Ishikawa (cell line): ENCODE results near the gene SNAP25.

Experiments
- CEBPB ChIP-seq: IDR thresholded peaks from 2 replicates; pipeline ENCODE4 v1.6.1; 2012
- CREB1 ChIP-seq: IDR thresholded peaks from 2 replicates; pipeline ENCODE4 v1.6.1; 2012; ENCODE audit warnings: low read depth
- EGR1 ChIP-seq: IDR thresholded peaks from 2 replicates; pipeline ENCODE4 v1.6.1; 2012
- EP300 ChIP-seq: IDR thresholded peaks from 2 replicates; pipeline ENCODE4 v1.6.1; 2012; ENCODE audit warnings: borderline replicate concordance
- FOXM1 ChIP-seq: IDR thresholded peaks from 2 replicates; pipeline ENCODE4 v1.6.1; 2012; ENCODE audit warnings: low read depth, borderline replicate concordance
- NFIC ChIP-seq: IDR thresholded peaks from 2 replicates; pipeline ENCODE4 v1.6.1; 2012
- RAD21 ChIP-seq: IDR thresholded peaks from 2 replicates; pipeline ENCODE4 v1.6.1; 2012; ENCODE audit warnings: low read depth
- TAF1 ChIP-seq: IDR thresholded peaks from 2 replicates; pipeline ENCODE4 v1.6.1; 2012; ENCODE audit warnings: low read depth, mild to moderate bottlenecking
- TCF12 ChIP-seq: IDR thresholded peaks from 2 replicates; pipeline ENCODE4 v1.6.1; 2012; ENCODE audit warnings: low read depth
- TEAD4 ChIP-seq: IDR thresholded peaks from 2 replicates; pipeline ENCODE4 v1.6.1; 2012
- YY1 ChIP-seq: IDR thresholded peaks from 2 replicates; pipeline ENCODE4 v1.6.1; 2012; ENCODE audit warnings: low read depth
- ZBTB7A ChIP-seq: IDR thresholded peaks from 2 replicates; pipeline ENCODE4 v1.6.1; 2012; ENCODE audit warnings: low read depth
- TF ChIP-seq, protein P1 (sequence below): IDR thresholded peaks from 2 replicates; pipeline ENCODE4 v1.6.1; 2012; ENCODE audit warnings: low read depth, mild to moderate bottlenecking
- TF ChIP-seq, protein P2 (sequence below): IDR thresholded peaks from 2 replicates; pipeline ENCODE4 v1.6.1; 2012
- TF ChIP-seq, protein P3 (sequence below): IDR thresholded peaks from 2 replicates; pipeline ENCODE4 v1.6.1; 2012

The SNAP25 gene

DNA sequence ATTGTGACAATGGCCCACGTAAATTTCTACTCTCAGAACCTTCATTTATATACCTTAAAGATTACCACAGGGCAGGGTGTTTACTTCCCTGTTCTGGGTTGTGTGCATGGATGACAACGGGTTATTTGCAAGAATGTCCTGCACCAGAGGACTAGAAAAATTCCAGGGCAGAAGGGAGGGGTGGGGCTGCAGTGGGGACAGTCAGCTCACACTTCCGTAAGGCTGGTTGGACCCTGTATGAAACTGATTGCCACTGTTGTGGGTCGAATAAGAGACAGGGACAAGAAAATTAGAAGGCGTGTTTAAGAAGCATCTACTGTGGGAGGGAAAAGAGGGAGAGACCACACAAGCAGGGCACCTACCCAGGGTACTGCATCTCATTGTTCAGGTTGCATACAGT is 96.5 kb downstream of the SNAP25 start:
- TF ChIP-seq TAF1: no peak
- TF ChIP-seq YY1: no peak
- TF ChIP-seq RAD21: no peak
- TF ChIP-seq TCF12: no peak
- TF ChIP-seq EGR1: no peak
- no peak for TF ChIP-seq FOXM1
- no peak for TF ChIP-seq NFIC
- TF ChIP-seq, protein P1, sequence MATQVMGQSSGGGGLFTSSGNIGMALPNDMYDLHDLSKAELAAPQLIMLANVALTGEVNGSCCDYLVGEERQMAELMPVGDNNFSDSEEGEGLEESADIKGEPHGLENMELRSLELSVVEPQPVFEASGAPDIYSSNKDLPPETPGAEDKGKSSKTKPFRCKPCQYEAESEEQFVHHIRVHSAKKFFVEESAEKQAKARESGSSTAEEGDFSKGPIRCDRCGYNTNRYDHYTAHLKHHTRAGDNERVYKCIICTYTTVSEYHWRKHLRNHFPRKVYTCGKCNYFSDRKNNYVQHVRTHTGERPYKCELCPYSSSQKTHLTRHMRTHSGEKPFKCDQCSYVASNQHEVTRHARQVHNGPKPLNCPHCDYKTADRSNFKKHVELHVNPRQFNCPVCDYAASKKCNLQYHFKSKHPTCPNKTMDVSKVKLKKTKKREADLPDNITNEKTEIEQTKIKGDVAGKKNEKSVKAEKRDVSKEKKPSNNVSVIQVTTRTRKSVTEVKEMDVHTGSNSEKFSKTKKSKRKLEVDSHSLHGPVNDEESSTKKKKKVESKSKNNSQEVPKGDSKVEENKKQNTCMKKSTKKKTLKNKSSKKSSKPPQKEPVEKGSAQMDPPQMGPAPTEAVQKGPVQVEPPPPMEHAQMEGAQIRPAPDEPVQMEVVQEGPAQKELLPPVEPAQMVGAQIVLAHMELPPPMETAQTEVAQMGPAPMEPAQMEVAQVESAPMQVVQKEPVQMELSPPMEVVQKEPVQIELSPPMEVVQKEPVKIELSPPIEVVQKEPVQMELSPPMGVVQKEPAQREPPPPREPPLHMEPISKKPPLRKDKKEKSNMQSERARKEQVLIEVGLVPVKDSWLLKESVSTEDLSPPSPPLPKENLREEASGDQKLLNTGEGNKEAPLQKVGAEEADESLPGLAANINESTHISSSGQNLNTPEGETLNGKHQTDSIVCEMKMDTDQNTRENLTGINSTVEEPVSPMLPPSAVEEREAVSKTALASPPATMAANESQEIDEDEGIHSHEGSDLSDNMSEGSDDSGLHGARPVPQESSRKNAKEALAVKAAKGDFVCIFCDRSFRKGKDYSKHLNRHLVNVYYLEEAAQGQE: no peak
- TF ChIP-seq CREB1: no peak

DNA sequence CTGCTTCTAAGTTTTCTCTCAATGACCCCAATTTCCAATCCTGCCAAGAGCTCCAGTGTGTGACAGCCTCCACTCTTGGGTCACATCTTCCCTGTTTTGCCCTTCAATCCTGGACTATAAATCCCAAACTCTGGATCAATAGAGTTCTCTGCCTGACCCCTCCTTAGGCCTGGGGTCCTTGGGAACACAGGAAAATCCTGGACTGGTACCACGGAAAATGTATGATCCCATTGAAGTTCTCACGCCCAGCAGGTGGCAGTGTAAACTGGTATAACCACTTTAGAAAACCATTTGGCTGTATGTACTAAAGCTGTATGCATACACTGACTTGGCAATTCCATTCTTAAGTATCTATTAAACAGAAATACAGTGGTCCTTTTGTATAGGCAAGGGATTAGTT is 98.0 kb downstream of the SNAP25 start:
- TF ChIP-seq TCF12 (no peak), RAD21 (peak; percentile 48)

DNA sequence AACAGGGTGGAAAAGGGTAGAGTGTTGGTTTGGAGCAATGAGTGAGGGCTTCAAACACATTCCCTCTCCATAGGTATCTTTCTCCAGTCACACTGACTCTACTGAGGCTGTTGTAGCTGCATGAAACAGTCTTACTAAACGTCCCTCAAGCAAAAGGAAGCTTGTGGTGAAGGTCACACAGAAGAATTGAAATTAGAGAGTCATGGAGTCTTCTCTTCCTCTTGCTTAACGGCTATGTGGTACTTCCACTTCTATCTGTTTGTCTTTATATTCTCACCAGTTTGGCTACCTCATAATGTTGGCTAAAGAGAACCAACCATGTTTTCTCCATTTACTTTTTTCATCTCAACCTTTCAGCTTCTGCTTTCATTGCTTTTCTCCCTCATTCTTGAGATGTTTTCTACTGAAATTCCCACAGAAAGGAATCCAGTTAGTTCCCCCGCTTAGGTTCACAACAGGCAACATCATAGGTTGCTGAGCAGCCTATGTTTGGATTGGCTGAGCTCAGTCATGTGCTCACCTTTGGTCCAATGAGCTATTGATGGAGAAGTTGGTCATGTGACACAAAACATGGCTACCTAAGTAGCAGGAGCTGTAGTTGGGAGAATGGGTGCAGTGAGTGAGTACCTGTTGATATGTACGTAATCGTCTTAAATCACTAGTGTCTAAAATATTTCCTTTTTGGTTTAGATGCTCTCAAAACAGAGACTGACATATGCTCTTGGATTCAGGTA is 99.8 kb downstream of the SNAP25 start:
- TF ChIP-seq, protein P2, sequence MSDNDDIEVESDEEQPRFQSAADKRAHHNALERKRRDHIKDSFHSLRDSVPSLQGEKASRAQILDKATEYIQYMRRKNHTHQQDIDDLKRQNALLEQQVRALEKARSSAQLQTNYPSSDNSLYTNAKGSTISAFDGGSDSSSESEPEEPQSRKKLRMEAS: no peak
- TF ChIP-seq ZBTB7A: no peak
- TF ChIP-seq, protein P3, sequence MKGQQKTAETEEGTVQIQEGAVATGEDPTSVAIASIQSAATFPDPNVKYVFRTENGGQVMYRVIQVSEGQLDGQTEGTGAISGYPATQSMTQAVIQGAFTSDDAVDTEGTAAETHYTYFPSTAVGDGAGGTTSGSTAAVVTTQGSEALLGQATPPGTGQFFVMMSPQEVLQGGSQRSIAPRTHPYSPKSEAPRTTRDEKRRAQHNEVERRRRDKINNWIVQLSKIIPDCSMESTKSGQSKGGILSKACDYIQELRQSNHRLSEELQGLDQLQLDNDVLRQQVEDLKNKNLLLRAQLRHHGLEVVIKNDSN: peak; percentile 60

DNA sequence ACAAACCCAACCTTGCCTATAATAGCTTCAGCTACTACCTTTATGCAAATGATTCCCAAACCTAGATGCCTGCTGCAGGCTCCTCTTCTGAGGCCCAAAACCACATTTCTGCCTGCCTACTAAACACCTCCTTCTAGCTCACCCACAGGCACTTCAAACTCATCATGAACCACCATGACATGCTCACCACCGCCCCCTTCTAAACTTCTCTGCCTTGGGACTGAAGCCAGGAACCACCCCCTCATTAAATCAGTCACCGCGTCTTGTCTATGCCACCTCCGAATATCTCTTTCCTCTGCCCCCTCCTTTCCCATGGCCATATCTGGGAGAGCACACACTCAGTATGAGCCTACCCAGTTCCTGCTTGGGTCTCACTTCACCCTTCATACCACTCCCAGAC is 101.2 kb downstream of the SNAP25 start:
- TF ChIP-seq EP300 (no peak), CEBPB (no peak), ZBTB7A (no peak), TAF1 (no peak), RAD21 (no peak), YY1 (no peak), TEAD4 (no peak), CREB1 (no peak), TCF12 (no peak), EGR1 (no peak), FOXM1 (no peak), NFIC (no peak)
- TF ChIP-seq, protein P2: no peak
- TF ChIP-seq, protein P1: no peak
- TF ChIP-seq, protein P3: no peak

DNA sequence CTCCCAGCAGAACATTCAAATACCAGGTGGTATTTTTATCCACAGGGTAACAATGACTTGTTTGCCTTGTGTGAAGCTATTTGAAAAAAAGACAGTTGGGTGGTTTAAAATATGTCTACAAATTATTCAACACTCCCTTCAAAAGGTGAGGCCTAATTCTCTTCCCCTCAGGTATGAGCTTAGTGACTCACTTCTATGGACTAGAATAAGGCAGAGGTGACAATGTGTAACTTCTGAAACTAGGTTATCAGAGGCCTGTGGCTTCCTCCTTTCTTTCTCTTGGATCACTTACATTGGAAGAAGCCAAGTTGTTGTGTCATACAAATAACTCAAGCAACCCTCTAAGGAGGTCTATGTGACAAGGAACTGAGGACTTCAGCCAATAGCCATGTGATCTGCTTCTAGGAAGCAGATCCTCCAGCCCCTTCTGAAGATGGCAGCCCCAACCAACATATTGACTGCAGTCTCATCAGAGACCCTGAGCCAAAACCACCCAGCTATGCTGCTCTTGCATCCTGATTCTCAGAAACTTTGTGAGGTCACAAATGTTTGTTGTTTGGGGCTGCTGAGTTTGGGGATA is 102.6 kb downstream of the SNAP25 start:
- no peak for TF ChIP-seq CREB1
- no peak for TF ChIP-seq TCF12
- TF ChIP-seq EGR1: no peak
- TF ChIP-seq EP300: no peak
- TF ChIP-seq ZBTB7A: no peak
- no peak for TF ChIP-seq FOXM1
- TF ChIP-seq, protein P1: no peak
- no peak for TF ChIP-seq YY1
- TF ChIP-seq NFIC: no peak
- TF ChIP-seq, protein P3: no peak
- TF ChIP-seq, protein P2: no peak
- TF ChIP-seq TAF1: no peak
- TF ChIP-seq CEBPB: no peak
- TF ChIP-seq RAD21: no peak
